Epithelial cell of prostate (primary cell): Measurements from ENCODE around the gene SERPINA6.
A peak's percentile ranks its signal among the peaks of the same experiment; 100 is the strongest.
"Not testable (repeated sequence)": the region's sequence is repeated elsewhere in the genome, so short reads cannot be mapped to it uniquely, and the experiment has no call there.

Source experiments
- DNase-seq: peaks from one replicate; pipeline ENCODE4 v3.0.0-alpha.2; 2011; ENCODE audit warnings: low read depth, low spot score
- H3K27ac ChIP-seq: fragments of 450-650 bp; 2 replicates; pipeline ENCODE4 v1.5.1; 2017; ENCODE audit warnings: mild to moderate bottlenecking

Gene SERPINA6

DNA sequence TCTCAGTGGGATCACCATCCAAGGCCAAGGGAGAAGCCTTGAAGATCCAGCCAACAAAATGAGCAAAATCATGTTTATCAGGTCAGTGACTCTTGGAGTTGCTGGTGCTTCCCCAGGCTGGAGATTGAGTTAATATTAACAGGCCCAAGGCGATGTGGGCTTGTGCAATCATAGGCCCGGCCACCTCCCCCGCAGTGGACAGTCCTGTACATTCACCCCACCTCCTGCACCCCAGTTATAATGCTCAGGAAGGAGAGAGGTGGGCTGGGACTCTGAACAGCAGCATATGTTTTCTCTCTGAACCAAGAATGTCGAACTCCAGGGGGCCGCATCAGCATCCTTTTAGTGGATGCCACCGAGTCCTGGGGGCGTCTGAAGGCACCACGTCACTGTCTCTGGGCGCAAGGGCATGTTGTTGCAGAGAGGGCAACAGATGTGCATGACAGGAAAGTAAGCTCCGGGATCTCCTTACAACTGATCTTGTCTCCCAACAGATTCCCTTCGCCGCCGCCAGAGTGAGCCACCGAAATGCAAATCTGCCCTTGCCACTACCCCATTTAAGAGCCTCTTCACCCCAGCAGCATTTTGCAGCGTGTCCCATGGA, 32.2 kb upstream of the SERPINA6 start:
- DNase-seq = no peak
- H3K27ac ChIP-seq = no peak overlapping the region

DNA sequence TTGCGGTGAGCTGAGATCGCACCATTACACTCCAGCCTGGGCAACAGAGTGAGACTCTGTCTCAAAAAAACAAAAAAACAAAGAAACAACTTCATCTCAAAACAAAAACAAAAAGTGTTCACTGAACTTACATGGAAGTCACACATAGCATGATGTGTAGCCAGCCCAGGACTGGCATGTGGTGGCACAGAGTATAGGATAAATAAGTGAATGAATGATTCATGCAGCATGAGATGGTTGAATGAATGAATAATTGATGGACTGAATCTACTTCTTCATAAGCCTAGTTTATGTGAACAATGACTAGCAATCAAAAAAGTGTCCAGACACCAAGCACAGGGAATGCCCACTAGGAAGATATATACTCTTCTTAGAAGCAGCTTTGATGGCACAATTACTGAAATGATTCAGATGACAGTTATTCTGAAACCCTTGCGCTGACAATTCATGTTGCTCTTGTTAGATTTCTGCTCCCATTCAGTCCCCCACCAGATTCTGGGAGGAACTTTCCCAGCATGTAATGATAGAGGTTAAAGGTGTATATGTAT, 31.6 kb upstream of the SERPINA6 start:
- DNase-seq = no peak
- no peak overlapping the region for H3K27ac ChIP-seq

DNA sequence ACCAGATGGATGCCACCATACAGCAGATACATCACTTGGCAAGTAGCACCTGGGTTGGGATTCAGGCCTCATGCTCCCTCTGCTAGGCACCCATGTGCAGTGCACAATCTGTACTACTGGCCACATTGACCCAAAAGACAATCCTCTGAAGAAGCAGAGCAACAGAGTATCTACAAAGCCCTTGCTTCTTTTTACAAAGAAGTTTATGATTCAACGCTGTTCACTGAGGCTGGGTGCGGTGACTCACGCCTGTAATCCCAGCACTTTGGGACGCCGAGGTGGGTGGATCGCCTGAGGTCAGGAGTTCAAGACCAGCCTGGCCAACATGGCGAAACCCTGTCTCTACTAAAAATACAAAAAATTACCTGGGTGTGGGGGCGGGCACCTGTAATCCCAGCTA, 31.1 kb upstream of the SERPINA6 start:
- H3K27ac ChIP-seq, DNase-seq: not testable (repeated sequence)

DNA sequence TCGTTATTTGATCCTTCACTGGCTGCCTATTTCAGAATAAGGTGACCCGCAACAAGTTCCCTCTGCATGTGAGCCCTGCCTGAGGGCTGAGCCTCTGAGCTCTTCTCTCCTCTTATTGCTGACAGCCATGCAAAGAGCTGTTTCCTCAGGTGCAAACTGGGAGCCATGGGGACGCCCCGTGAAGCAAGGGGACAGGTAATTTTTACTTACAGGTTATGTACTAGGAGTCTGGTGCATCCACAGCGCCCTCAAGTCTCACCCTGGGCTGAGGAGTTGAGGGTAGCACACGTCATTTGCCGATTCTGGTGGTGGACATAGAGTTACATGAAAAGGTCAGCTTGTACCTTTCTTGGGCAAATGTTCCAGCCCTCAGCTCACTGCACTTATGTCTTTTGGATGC, 26.1 kb upstream of the SERPINA6 start:
- no peak for DNase-seq
- H3K27ac ChIP-seq = no peak overlapping the region

DNA sequence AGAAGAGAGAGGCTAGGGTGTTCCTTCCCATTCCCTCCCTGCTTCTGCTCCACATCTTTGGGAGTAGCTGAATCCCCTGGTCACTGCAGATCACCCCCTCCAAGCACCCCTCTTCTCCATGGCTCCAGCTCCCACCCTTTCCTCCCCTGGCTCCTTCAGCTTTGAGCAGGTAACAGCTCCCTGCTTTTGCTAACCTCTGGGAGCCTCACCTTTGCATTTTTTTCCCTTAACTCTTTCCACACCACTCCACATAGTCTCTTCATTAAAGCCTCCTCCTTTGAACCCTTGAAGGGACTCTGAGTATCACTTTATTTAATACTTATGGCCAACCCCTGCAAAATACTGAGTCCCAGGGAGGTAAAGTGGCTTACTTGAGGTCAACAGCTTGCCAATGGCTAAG, 25.7 kb upstream of the SERPINA6 start:
- no peak for DNase-seq

DNA sequence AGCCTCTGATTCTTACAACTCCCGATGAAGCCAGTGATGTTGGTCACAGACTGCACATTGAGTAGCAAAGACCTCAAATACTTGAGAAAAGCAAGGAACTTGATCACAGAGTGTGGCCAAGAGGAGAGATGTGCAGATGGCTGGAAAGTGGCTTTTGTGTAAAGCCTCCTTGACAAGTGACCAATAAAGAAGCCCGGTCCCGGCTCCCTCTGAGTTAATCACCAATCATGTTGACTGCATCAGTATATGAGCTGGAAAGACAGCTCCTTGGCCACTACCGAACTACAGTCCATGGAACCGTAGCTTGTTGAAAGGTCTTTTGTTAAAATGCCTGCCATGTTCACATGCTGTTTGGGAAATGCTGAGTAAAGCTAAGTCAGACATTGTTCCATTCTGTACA, 23.7 kb upstream of the SERPINA6 start:
- DNase-seq = no peak
- no peak overlapping the region for H3K27ac ChIP-seq

More for the DNA sequence above, 25.7 kb upstream of the SERPINA6 start:
- H3K27ac ChIP-seq = no peak overlapping the region

DNA sequence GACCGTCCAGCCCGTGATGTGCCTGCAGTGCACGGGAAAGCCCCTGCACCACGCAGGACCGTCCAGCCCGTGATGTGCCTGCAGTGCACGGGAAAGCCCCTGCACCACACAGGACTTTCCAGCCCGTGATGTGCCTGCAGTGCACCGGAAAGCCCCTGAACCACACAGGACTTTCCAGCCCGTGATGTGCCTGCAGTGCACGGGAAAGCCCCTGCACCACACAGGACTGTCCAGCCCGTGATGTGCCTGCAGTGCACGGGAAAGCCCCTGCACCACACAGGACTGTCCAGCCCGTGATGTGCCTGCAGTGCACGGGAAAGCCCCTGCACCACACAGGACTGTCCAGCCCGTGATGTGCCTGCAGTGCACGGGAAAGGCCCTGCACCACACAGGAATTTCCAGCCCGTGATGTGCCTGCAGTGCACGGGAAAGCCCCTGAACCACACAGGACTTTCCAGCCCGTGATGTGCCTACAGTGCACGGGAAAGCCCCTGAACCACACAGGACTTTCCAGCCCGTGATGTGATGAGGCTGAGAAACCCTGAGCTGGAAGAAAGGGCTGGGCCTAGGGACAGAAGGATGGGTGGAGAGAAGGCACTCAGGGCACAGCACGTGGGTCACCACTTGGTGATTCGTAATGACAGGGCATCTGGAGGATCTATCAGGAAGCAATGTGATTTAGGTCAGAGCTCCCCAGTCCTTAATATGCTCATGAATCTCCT, 23.1 kb upstream of the SERPINA6 start:
- not testable (repeated sequence) for H3K27ac ChIP-seq
- peak; percentile 34 for DNase-seq

DNA sequence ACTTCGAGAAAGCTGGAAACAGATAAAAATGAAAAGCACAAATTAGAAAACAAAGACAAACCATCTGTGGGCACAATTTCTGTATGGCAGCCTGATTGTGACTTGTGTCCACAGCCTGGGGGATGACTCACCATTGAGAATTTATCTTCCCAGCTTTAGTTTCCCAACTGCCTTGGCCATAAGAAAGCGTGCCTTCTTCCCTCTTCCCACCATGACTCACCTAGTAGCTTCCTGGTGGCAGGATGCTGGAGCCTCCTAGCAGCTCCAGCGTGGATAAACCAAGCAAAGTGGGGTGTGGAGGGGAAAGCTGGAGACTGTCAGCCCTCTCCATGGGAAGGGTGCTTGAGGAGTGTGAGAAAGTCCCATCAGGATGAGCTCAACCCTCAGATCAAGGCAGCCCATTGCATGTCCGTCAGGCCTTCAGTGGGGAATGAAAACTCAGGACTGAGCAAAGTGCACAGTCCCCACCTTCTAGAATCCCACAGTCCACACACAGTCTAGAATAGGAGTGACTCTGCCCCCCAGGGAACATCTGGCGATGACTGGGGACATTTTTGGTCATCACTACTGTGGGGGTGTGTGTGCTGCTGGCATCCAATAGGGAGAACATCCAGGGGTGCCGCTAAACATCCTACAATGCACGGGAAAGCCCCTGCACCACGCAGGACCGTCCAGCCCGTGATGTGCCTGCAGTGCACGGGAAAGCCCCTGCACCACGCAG, 22.4 kb upstream of the SERPINA6 start:
- H3K27ac ChIP-seq = no peak overlapping the region
- peak; percentile 39 for DNase-seq

DNA sequence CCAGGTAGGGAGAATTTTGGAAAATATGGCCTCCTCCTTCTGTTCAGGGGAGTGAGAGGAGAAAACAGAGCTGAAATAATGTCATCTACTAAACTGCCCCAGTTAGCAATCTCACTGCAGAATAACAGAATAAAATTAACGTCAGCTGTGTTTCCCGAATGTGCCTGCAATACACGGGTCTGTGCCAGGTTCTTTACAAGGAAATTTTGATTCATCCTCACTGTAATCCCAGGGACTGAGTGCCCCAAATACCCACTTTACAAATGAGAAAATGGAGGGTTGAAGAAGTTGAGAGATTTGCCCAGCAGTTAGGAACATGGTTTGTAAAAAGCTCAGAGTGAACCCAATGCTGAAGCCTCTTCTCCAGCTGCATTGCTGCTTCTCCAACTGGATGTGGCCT, 21.3 kb upstream of the SERPINA6 start:
- DNase-seq = no peak
- H3K27ac ChIP-seq = no peak overlapping the region

DNA sequence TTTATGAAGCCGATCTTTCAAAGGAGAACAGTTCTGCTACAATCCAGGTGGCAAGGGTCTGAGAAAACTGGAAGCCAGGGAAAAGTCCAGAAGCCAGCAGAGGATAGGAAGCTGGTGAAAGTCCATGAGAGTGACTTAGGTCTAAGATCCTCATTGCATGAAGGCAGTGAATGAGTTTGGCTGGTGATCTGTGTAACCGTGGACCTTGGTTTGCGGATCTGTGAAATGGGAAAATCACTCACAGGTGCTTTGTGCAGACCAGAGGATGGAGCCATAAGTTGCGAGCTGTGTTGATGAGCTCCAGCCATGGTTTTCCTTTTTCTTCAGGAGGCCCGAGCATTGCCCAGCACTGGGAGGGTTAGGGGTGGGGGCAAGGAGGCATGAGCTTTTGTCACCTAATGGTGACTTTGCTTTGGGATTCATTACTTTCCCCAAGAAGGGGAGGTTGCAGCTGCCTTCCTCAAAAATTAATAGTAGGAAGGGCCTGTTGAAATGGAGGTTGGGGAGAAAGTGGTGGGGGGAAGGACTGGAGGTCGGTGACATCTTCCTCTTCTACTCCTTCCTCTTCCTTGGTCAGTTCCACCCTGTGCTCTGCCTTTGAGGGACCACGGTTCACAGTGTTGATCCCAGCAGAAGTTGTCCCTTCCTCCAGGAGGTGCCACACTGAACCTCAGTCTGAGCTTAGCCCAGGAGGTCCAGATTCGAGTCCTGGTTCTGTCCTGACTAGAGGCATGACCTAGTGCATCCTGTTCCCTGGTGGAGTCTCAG, 20.3 kb upstream of the SERPINA6 start:
- no peak overlapping the region for H3K27ac ChIP-seq
- DNase-seq = no peak

DNA sequence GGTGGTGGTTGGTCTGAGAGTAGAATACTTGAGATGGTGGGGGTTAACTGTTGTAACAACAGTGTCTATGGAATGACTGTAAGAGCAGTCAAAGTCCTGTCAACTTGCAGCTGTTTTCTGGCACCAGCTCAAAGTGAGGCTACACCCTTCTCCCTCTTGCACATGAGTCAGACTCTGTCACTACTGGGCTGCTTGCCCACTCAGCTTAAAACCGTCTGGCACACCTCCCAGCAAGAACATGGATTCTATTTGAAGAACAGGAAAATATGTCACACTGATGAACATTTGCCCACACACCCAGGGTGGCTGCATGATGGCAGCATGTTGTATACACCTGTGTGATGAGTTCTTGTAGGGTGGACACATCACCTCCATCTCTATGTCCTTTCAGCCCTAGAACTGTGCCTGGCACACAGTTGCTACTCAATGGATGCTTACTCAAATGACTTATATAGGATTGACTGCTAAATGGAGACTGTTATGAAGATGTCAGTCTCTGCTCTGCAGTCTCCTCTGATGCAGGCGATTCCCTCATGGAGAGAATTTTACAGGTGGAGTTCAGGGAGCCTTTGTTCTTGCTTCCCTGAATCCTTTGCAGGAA, 19.3 kb upstream of the SERPINA6 start:
- DNase-seq = peak; percentile 99
- peak overlapping the region; percentile 70 for H3K27ac ChIP-seq

DNA sequence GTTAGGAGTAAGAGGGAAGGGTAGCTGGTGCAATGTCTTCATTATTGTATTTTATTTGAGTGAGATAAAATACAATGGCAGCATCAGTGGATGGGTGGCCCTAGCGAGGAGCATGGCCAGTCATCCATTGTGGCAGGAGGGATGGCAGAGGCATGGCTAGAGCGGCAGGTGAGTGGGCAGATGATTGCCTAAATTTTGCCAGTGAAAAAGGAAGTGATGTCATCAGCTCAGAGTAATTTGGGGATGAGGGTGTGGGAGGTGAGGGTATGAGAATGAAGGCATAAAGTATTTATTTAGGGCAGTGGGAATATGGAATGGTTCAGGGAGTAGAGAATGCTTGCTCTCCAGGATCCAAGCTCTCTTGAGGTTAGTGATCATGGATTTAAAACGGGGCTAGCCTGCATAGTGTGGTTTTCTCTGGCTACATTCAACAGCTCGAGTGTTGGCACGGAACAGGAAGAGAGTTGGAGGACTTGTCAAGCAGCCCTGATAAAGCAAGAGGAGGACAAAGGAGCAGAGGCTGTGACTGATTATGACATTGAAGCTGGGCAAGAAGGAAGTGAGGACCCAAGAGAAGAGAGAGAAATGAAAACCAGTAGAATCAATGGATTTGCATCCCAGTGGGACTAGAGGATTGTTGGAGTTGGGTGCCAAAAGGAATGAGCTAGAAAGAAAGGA, 18.7 kb upstream of the SERPINA6 start:
- peak overlapping the region; percentile 70 for H3K27ac ChIP-seq
- DNase-seq = peak; percentile 18

DNA sequence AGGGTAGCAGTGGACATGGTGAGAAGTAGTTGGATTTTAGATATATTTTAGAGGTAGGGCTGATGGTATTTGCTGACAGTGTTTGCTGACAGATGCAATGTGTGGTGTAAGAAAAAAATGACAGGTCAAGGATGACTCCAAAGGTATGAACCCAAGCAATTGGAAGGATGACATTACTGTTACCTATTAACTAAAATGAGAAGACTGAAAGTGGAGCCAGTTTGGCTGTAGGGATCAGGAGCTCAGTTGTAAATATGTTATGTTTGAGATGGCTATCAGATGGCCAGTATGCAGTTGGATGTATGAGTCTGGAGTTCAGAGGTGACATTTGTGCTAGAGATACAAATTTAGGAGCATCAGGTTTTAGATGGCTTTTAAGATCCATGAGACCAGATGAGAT, 17.4 kb upstream of the SERPINA6 start:
- DNase-seq = no peak
- no peak overlapping the region for H3K27ac ChIP-seq

DNA sequence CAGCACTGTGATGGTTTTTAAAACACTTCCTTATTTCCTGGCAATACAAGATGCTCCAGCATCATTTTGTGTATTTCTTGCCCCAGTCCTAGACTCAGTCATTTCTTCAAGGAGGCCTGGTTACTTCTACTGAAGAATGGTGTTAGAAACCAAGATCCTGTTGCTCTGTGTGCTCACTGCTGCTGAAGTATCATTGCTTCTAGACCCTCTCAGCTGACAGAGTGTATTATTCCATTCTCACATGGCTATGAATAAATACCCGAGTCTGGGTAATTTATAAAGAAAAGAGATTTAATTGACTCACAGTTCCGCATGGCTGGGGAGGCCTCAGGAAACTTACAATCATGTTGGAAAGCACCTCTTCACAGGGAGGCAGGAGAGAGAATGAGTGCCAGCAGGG, 14.9 kb upstream of the SERPINA6 start:
- DNase-seq = no peak
- H3K27ac ChIP-seq = no peak overlapping the region

DNA sequence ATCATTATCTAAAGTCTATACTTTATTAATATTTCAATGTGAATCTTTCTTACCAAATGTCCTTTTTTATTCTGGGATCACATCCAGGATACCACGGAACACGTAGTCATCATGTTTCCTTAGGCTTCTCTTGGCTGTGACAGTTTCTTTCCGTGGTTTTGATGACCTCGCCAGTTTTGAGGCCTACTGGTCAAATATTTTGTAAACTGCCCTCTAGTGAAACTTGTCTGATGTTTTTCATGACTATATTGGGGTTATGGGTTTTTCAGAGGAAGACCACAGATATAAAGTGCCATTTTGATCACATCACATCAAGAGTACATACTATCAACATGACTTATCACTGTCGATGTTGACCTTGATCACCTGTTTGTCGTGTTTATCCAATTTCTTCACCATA, 14.1 kb upstream of the SERPINA6 start:
- H3K27ac ChIP-seq = no peak overlapping the region
- no peak for DNase-seq

DNA sequence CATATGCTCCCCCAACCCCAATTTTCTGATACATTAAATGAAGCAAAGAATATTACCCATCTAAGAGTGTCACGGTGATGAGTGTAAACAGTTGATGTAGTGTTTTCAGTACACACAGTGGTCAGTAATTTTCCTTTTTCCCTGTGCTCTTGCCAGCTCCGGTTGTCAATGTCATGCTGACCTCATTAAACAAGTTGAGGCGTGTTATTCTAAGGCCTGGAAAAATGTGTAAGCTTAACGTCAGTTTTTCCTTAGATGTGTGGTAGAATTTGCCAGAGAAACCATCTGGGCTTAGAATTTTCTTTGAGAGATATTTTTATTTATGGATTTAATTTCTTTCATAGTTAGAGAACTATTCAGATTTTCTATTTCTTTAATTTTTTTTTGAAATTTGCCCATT, 11.7 kb upstream of the SERPINA6 start:
- peak; percentile 78 for DNase-seq
- no peak overlapping the region for H3K27ac ChIP-seq

DNA sequence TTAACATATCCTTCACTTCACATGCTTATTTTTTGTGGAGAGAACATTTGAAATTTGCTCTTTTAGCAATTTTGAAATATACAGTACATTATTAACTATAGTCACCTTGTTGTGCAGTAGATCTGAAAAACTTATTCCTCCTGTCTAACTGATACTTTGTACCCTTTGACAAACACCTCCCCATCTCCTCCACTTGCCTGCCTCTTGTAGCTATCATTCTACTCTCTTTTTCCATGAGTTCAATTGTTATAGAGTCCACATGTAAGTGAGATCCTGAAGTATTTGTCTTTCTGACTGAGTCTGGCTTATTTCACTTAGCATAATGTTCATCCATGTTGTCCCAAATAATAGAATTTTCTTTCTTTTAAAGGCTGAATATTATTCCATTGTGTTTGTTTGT, 9.5 kb upstream of the SERPINA6 start:
- no peak for DNase-seq
- no peak overlapping the region for H3K27ac ChIP-seq

DNA sequence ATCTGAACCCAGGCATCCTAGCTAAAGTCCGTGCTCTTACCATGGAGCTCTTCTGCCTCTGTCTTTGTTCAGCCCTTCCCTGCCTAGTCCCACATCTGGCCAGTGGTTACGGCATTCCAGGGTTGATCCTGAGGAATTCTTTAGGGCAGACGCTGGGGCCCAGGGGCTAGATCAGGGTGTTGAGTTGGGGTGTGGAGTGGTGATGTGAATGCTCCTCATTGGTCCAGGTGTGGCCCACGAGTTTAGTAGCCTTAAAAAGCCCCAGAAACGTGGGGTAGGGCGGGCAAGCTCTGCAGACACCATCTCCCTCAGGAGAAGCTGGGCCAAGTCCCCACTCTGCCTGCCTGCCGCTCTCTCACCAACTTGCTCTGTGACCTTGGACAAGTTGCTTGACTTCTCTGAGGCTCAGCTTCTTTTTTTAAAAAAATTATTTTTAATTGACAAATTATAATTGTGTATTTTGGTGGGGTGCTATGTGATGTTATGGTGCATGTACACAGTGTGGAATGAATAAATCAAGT, 9.0 kb upstream of the SERPINA6 start:
- no peak for DNase-seq
- no peak overlapping the region for H3K27ac ChIP-seq

DNA sequence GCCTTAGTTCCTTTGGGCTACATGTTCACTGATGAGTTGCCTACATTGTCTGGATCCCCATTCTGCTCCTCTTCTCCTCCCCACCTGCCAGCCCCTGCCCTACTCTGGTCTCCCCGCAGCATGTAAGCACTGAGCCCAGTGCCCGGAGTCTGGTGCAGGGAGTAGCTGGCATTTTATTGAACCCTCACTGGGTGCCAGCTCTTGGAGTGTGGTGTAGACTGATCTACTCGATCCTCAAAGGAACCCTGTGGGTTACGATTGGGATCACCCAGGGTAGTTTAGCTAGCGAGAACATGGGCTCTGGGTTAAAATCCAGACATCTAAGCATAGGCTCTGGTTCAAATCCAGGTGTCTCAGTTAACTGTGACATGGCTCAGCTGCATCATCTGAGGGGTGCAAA, 8.3 kb upstream of the SERPINA6 start:
- no peak for DNase-seq

More for the DNA sequence above, 8.3 kb upstream of the SERPINA6 start:
- H3K27ac ChIP-seq = no peak overlapping the region
